ENCODE data around the gene PKD1.

- TF ChIP-seq BHLHE40 (IDR thresholded peaks at IDR 0.05; ENCODE audit: borderline replicate concordance) (no peak), CTBP1 (IDR thresholded peaks at IDR 0.05; ENCODE audit: borderline replicate concordance) (no peak), FOXM1 (IDR thresholded peaks at IDR 0.05; ENCODE audit: borderline replicate concordance) (no peak), SUZ12 (IDR thresholded peaks at IDR 0.05) (no peak), NFRKB (IDR thresholded peaks at IDR 0.05) (no peak)
These were observed 74.2 kb downstream of the PKD1 start for GRCh38 chr16:2061526-2061925.
